HL-60 (cell line): ENCODE data around the gene ATRIP.

Experiments
- DNase-seq, 2 experiments: peaks; one replicate each; pipeline ENCODE4 v3.0.0-alpha.2; 2010 to 2020; ENCODE audit warnings: low read depth in 1 of 2, low spot score in 1 of 2
- H3K27ac ChIP-seq: fragments of 250-450 bp; sonication (Bioruptor Pico); replicated peaks from 2 replicates; pipeline ENCODE4 v1.5.1; 2020; ENCODE audit warnings: mild to moderate bottlenecking, moderate library complexity
- H3K27me3 ChIP-seq: fragments of 250-450 bp; sonication (Bioruptor Pico); 2 replicates; pipeline ENCODE4 v1.5.1; 2021; ENCODE audit warnings: mild to moderate bottlenecking, moderate library complexity; ENCODE audit not compliant: insufficient read depth, poor library complexity, severe bottlenecking
- H3K4me3 ChIP-seq: replicated peaks from 2 replicates; pipeline ENCODE4 v1.5.1; 2011; ENCODE audit warnings: mild to moderate bottlenecking, control low read depth, low read length; ENCODE audit not compliant: insufficient read depth
- GABPA ChIP-seq: IDR thresholded peaks from 2 replicates; pipeline ENCODE4 v1.6.1; 2012; ENCODE audit warnings: low read depth
- POLR2AphosphoS5 ChIP-seq: IDR thresholded peaks from 2 replicates; pipeline ENCODE4 v1.6.1; 2012; ENCODE audit warnings: low read depth
- SPI1 ChIP-seq: IDR thresholded peaks from 2 replicates; pipeline ENCODE4 v1.6.1; 2012; ENCODE audit warnings: low read depth, mild to moderate bottlenecking, borderline replicate concordance
- TF ChIP-seq, protein P1 (sequence below): IDR thresholded peaks from 2 replicates; pipeline ENCODE4 v1.6.1; 2012; ENCODE audit warnings: low read depth; ENCODE audit not compliant: insufficient replicate concordance
- TF ChIP-seq, protein P2 (sequence below): IDR thresholded peaks from one replicate; pipeline ENCODE4 v1.5.1; 2011; ENCODE audit warnings: low read length, control low read depth, inconsistent platforms; ENCODE audit not compliant: insufficient read depth

The ATRIP gene

DNA sequence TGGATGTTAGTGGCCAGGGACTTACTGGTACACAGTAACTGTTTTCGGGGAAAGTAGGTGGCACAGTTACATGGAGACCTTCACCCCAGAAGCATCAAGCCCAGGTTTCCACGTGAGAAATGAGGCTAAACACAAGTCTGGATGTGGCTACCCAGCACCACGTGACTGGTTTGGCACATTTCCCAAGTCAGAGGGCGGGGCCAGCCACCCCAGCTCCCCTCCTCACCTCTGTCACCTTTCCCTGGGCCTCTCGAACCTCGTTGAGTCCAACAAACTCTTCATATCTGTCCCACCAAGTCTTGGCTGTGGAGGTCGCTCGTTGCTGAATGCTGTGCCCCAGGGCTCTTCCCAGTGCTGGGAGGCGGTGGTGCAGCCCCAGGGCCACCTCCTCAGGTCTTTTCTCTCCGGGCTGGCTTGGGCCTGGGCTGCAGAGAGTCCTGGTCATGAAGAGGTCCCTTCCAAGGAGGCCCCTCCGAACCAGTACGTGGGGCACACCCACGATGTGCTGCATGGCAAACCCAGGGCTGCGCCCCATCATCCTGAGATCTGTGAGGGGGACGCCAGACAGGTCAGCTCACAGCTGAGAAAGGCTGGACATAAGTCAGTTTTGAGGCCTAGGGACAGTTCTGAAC is 11.8 kb upstream of the ATRIP start:
- DNase-seq, result no peak
- H3K27ac ChIP-seq, result no peak overlapping the region

DNA sequence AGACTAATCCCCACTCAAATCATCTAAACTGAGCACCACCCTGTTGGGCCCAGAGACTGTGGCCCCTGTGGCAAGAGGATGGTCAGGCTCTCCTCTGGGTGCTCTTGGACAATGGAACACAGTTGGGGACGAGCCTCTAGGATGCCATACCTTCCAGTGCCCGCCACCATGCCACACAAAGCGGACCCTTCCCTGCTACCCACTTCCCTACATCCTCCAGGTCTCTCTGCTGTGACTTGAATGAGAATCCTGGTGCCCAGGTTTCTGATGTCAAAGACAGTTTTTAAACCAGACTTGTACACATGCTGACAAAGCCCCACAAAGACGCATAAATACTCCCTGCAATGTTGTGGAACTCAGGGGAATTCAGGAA is 11.3 kb upstream of the ATRIP start:
- DNase-seq, result no peak
- H3K4me3 ChIP-seq, result no peak overlapping the region
- TF ChIP-seq, protein P1, sequence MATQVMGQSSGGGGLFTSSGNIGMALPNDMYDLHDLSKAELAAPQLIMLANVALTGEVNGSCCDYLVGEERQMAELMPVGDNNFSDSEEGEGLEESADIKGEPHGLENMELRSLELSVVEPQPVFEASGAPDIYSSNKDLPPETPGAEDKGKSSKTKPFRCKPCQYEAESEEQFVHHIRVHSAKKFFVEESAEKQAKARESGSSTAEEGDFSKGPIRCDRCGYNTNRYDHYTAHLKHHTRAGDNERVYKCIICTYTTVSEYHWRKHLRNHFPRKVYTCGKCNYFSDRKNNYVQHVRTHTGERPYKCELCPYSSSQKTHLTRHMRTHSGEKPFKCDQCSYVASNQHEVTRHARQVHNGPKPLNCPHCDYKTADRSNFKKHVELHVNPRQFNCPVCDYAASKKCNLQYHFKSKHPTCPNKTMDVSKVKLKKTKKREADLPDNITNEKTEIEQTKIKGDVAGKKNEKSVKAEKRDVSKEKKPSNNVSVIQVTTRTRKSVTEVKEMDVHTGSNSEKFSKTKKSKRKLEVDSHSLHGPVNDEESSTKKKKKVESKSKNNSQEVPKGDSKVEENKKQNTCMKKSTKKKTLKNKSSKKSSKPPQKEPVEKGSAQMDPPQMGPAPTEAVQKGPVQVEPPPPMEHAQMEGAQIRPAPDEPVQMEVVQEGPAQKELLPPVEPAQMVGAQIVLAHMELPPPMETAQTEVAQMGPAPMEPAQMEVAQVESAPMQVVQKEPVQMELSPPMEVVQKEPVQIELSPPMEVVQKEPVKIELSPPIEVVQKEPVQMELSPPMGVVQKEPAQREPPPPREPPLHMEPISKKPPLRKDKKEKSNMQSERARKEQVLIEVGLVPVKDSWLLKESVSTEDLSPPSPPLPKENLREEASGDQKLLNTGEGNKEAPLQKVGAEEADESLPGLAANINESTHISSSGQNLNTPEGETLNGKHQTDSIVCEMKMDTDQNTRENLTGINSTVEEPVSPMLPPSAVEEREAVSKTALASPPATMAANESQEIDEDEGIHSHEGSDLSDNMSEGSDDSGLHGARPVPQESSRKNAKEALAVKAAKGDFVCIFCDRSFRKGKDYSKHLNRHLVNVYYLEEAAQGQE, result no peak
- TF ChIP-seq POLR2AphosphoS5, result no peak
- TF ChIP-seq SPI1, result no peak
- TF ChIP-seq, protein P2, sequence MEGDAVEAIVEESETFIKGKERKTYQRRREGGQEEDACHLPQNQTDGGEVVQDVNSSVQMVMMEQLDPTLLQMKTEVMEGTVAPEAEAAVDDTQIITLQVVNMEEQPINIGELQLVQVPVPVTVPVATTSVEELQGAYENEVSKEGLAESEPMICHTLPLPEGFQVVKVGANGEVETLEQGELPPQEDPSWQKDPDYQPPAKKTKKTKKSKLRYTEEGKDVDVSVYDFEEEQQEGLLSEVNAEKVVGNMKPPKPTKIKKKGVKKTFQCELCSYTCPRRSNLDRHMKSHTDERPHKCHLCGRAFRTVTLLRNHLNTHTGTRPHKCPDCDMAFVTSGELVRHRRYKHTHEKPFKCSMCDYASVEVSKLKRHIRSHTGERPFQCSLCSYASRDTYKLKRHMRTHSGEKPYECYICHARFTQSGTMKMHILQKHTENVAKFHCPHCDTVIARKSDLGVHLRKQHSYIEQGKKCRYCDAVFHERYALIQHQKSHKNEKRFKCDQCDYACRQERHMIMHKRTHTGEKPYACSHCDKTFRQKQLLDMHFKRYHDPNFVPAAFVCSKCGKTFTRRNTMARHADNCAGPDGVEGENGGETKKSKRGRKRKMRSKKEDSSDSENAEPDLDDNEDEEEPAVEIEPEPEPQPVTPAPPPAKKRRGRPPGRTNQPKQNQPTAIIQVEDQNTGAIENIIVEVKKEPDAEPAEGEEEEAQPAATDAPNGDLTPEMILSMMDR, result no peak
- TF ChIP-seq GABPA, result no peak
- H3K27me3 ChIP-seq, result no peaks in the 10 kb centered on the region
- H3K27ac ChIP-seq, result no peak overlapping the region

More for the DNA sequence above, 11.8 kb upstream of the ATRIP start:
- TF ChIP-seq GABPA (no peak), POLR2AphosphoS5 (no peak), SPI1 (no peak)
- TF ChIP-seq, protein P1, result no peak
- TF ChIP-seq, protein P2, result no peak
- no peaks in the 10 kb centered on the region for H3K27me3 ChIP-seq
- H3K4me3 ChIP-seq, result no peak overlapping the region

DNA sequence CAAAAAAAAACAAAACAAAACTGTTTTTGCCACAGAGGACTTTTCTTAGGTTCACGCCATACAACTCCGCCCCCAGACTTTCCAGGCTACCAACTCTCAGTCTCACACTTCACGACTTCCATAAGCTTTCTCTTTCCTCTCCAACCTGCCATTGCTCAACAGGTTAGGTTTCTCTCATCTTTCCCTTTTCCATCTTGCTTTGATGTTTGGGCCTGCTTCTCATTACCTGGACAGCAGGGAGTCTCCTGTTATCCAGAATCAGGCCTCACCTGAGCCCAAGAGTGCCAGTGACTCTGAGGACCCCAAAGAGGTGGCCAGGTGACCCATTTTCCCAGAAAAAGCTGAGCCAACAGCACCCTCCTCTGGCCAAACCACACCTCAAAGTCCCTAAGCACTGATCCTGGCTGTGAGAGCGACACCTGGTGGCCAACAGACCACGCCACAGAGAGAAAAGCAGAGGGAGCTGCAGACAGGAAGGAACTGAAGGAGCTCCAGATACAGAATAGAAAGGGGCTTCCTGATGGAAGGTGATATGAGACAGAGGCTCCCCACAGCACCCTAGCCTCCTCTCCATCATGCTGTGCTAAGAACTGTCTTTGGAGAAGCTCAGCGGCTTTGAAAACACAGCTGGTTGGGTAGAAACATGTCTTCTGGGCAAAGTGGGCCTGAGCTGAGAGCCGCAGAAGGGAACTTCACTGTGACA is 10.6 kb upstream of the ATRIP start:
- H3K27me3 ChIP-seq, result no peaks in the 10 kb centered on the region
- no peak for TF ChIP-seq GABPA
- TF ChIP-seq, protein P2, result peak; percentile 99
- TF ChIP-seq SPI1, result peak; percentile 35; the same call in 1 of the 2 replicates
- peak; percentile 19; the same call in 1 of the 2 replicates for TF ChIP-seq POLR2AphosphoS5
- TF ChIP-seq, protein P1, result no peak
- H3K4me3 ChIP-seq, result no peak overlapping the region
- H3K27ac ChIP-seq, result no peak overlapping the region
- DNase-seq, result peak; percentile 54 to 88
